ENCODE data around the gene TCOF1.

Gene TCOF1

GRCh38 chr5:150350524-150351344, 6.8 kb upstream of the TCOF1 start:
- peak; percentile 29; the same call in 1 of the 2 replicates for TF ChIP-seq SPI1 (IDR thresholded peaks at IDR 0.05; ENCODE audit: borderline replicate concordance, low read depth)
- no peak for TF ChIP-seq GABPA (IDR thresholded peaks at IDR 0.05; ENCODE audit: low read depth)
- TF ChIP-seq CTCF (IDR thresholded peaks at IDR 0.05; ENCODE audit: insufficient read depth, low read length), result peak; percentile 55
- no peak for TF ChIP-seq POLR2AphosphoS5 (IDR thresholded peaks at IDR 0.05; ENCODE audit: low read depth)
- H3K4me3 ChIP-seq (replicated peaks; ENCODE audit: insufficient read depth, low read length), result no peak overlapping the region

GRCh38 chr5:150352244-150353031, 5.1 kb upstream of the TCOF1 start:
- DNase-seq (ENCODE audit: low read depth in 1 of 2, low spot score in 1 of 2), result no peak
- H3K27me3 ChIP-seq (ENCODE audit: insufficient read depth, poor library complexity, severe bottlenecking), result no peaks in the 10 kb centered on the region
- no peak for TF ChIP-seq CTCF (IDR thresholded peaks at IDR 0.05; ENCODE audit: insufficient read depth, low read length)
- H3K27ac ChIP-seq (replicated peaks), result no peak overlapping the region
- no peak overlapping the region for H3K4me3 ChIP-seq (replicated peaks; ENCODE audit: insufficient read depth, low read length)

More at GRCh38 chr5:150350524-150351344, 6.8 kb upstream of the TCOF1 start:
- Histone ChIP-seq H3K27me3 (ENCODE audit: insufficient read depth, poor library complexity, severe bottlenecking) (no peaks in the 10 kb centered on the region), H3K27ac (replicated peaks) (no peak overlapping the region)
- peak; percentile 50 to 70 for DNase-seq (ENCODE audit: low read depth in 1 of 2, low spot score in 1 of 2)

GRCh38 chr5:150353032-150353675, 4.3 kb upstream of the TCOF1 start:
- TF ChIP-seq CTCF (IDR thresholded peaks at IDR 0.05; ENCODE audit: insufficient read depth, low read length) (no peak), SPI1 (IDR thresholded peaks at IDR 0.05; ENCODE audit: borderline replicate concordance, low read depth) (peak; percentile 22; the same call in 1 of the 2 replicates)
- Histone ChIP-seq H3K27me3 (ENCODE audit: insufficient read depth, poor library complexity, severe bottlenecking) (no peaks in the 10 kb centered on the region), H3K4me3 (replicated peaks; ENCODE audit: insufficient read depth, low read length) (no peak overlapping the region), H3K27ac (replicated peaks) (no peak overlapping the region)
- no peak for DNase-seq (ENCODE audit: low read depth in 1 of 2, low spot score in 1 of 2)

- TF ChIP-seq GABPA (IDR thresholded peaks at IDR 0.05; ENCODE audit: low read depth) (no peak), POLR2AphosphoS5 (IDR thresholded peaks at IDR 0.05; ENCODE audit: low read depth) (no peak), REST (IDR thresholded peaks at IDR 0.05; ENCODE audit: insufficient replicate concordance, low read depth) (no peak), CTCF (IDR thresholded peaks at IDR 0.05; ENCODE audit: insufficient read depth, low read length) (no peak), SPI1 (IDR thresholded peaks at IDR 0.05; ENCODE audit: borderline replicate concordance, low read depth) (no peak)
- no peak for DNase-seq (ENCODE audit: low read depth in 1 of 2, low spot score in 1 of 2)
- Histone ChIP-seq H3K4me3 (replicated peaks; ENCODE audit: insufficient read depth, low read length) (no peak overlapping the region), H3K27ac (replicated peaks) (no peak overlapping the region), H3K27me3 (ENCODE audit: insufficient read depth, poor library complexity, severe bottlenecking) (no peaks in the 10 kb centered on the region)
Measured at GRCh38 chr5:150355791-150356190, 1.7 kb upstream of the TCOF1 start.
